Natural killer cell (primary cell): ENCODE data around the gene OVCA2. TPM values are rescaled to one million over a fixed set of nuclear protein-coding genes. Genes with fewer than 3 reads are reported as not detected.

Source experiments
- ATAC-seq, 3 donors: fragments of 150-1000 bp in 2 of 3; fragments of 200-7000 bp in 1 of 3; cut with Tn5 transposase; 1 replicate in 1 of 3; 2 replicates in 2 of 3; pipeline ENCODE4 v1.10.0; 2021; ENCODE audit warnings: mild to moderate bottlenecking in 2 of 3, moderate library complexity in 2 of 3
- DNase-seq, 2 donors: peaks; one replicate each; pipeline versions ENCODE4 v3.0.0 to v3.0.0-alpha.2; 2013 to 2021; ENCODE audit warnings: mixed read lengths in 1 of 2
- H3K27ac ChIP-seq: one replicate; pipeline ENCODE4 v1.5.1; 2013; ENCODE audit warnings: mild to moderate bottlenecking, low read length
- H3K27me3 ChIP-seq: one replicate; pipeline ENCODE4 v1.6.1; 2013; ENCODE audit warnings: low read length; ENCODE audit not compliant: control insufficient read depth, insufficient read depth
- H3K36me3 ChIP-seq: one replicate; pipeline ENCODE4 v1.6.1; 2013; ENCODE audit warnings: low read length; ENCODE audit not compliant: control insufficient read depth, insufficient read depth
- H3K4me1 ChIP-seq: one replicate; pipeline ENCODE4 v1.6.1; 2013; ENCODE audit warnings: low read length; ENCODE audit not compliant: control insufficient read depth, insufficient read depth
- H3K4me3 ChIP-seq: one replicate; pipeline ENCODE4 v1.5.1; 2013; ENCODE audit warnings: low read length
- H3K9me3 ChIP-seq: one replicate; pipeline ENCODE4 v1.6.1; 2013; ENCODE audit warnings: low read length; ENCODE audit not compliant: control insufficient read depth, insufficient read depth
- H3K27ac Mint-ChIP-seq, 2 donors: one replicate each; pipeline ENCODE4 v1.8.0; 2022; ENCODE audit warnings: mild to moderate bottlenecking in 2 of 2, mixed read lengths in 2 of 2, moderate library complexity in 1 of 2
- H3K27me3 Mint-ChIP-seq, 2 donors: one replicate each; pipeline ENCODE4 v1.8.0; 2022; ENCODE audit warnings: low read depth in 2 of 2, mixed read lengths in 2 of 2
- H3K36me3 Mint-ChIP-seq: one replicate; pipeline ENCODE4 v1.8.0; 2022; ENCODE audit warnings: mixed read lengths
- H3K4me1 Mint-ChIP-seq, 2 donors: one replicate each; pipeline ENCODE4 v1.8.0; 2022; ENCODE audit warnings: mixed read lengths in 2 of 2
- H3K4me3 Mint-ChIP-seq: one replicate; pipeline ENCODE4 v1.8.0; 2022; ENCODE audit warnings: mild to moderate bottlenecking, moderate library complexity, mixed read lengths
- H3K9me3 Mint-ChIP-seq, 2 donors: one replicate each; pipeline ENCODE4 v1.8.0; 2022; ENCODE audit warnings: mixed read lengths in 2 of 2
- WGBS: methylation state at CpG from one replicate; pipeline ENCODE4 v1.1.7; 2013; ENCODE audit warnings: missing lambda C conversion rate; ENCODE audit not compliant: insufficient coverage; 5-methylcytosine and 5-hydroxymethylcytosine counted together
- intact Hi-C: fragments of 100-400 bp; cut with micrococcal nuclease; formaldehyde crosslinking; loops from one replicate; pipeline ENCODE4 v1.14.2; 2022
- total RNA-seq, 4 donors: library from RNA; stranded (reverse); fragments of 120-200 nt in 1 of 4; gene quantifications; one replicate each; pipeline versions ENCODE4 v1.2.3 to v1.2.4, GENCODE V29; 2013 to 2022
- TF ChIP-seq, protein P1 (sequence below): fragments of 200-600 bp; IDR thresholded peaks from one replicate; pipeline ENCODE4 v1.8.0; 2022; ENCODE audit warnings: antibody characterized with exemption

The OVCA2 gene
- total RNA-seq, 3 donors from 2014 or later (not counting 1 experiment from before 2014, with no cell fraction given) = 27.9 to 33.8 (median 28.5) TPM

DNA sequence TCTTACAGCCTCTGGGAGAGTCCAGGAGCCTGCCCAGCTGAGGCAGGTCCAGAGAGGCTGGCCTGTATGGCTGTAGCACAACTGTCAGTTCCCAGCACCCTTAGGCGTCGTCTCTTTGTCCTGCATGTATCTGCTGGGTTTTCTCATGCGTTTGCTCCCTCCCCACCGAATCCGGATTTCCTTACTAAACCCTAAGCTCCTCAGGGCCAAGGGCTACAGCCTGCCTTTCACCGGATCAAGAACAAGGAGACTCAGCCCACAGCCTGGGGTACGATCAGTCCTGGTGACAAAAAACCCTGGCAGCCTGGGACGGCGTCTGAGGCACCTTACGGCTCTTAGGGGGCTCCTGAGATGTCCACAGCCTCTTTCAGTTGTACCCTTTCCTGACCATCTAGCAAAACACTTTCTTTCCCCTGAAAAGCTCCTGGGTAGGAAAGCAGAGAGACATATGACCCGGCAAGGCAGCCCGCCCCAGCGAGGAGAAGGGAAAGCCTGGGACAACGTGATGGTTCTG is 25.3 kb downstream of the OVCA2 start:
- no peak overlapping the region for H3K27ac ChIP-seq
- Mint-ChIP-seq H3K27ac (no peak overlapping the region), H3K27me3 (no peaks in the 10 kb centered on the region), H3K4me3 (no peak overlapping the region), H3K36me3 (no peaks in the 10 kb centered on the region), H3K4me1 (peaks cover 10 to 34% of the 10 kb centered on the region in 2 donors), H3K9me3 (no peaks in the 10 kb centered on the region)
- intact Hi-C loops = no loop called here
- 96% methylated on average over 14 of the region's 14 CpGs for WGBS
- no peaks in the 10 kb centered on the region for H3K27me3 ChIP-seq
- no peak for ATAC-seq
- H3K4me3 ChIP-seq = no peak overlapping the region
- no peak for DNase-seq
- peaks cover 45% of the 10 kb centered on the region for H3K4me1 ChIP-seq
- no peaks in the 10 kb centered on the region for H3K9me3 ChIP-seq
- TF ChIP-seq, protein P1, sequence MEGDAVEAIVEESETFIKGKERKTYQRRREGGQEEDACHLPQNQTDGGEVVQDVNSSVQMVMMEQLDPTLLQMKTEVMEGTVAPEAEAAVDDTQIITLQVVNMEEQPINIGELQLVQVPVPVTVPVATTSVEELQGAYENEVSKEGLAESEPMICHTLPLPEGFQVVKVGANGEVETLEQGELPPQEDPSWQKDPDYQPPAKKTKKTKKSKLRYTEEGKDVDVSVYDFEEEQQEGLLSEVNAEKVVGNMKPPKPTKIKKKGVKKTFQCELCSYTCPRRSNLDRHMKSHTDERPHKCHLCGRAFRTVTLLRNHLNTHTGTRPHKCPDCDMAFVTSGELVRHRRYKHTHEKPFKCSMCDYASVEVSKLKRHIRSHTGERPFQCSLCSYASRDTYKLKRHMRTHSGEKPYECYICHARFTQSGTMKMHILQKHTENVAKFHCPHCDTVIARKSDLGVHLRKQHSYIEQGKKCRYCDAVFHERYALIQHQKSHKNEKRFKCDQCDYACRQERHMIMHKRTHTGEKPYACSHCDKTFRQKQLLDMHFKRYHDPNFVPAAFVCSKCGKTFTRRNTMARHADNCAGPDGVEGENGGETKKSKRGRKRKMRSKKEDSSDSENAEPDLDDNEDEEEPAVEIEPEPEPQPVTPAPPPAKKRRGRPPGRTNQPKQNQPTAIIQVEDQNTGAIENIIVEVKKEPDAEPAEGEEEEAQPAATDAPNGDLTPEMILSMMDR = no peak
- H3K36me3 ChIP-seq = peaks cover 31% of the 10 kb centered on the region

DNA sequence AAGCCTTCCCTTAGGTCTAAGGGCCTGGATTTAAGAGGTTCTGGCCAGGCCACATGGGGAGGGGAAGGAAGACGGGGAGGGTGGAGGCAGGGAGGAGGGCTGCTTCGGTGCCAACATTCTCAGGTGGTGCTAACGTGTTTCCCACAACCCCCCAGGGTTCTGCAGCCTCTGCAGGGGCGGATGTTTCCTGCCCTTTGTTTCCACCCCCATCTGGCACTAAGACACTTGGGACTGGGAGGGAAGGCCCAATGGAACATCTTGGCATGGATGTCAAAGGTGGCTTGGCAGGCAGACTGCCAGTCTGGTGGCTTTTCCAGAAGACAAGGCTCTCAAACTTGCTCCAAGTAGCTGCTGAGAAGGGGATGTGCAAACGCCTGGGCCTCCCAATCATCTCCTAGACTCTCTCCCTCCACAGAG is 25.8 kb downstream of the OVCA2 start:
- intact Hi-C loops = no loop called here
- no peak overlapping the region for H3K4me3 ChIP-seq
- no peaks in the 10 kb centered on the region for H3K27me3 ChIP-seq
- no peaks in the 10 kb centered on the region for H3K36me3 Mint-ChIP-seq
- ATAC-seq (no peak), DNase-seq (no peak)
- H3K9me3 ChIP-seq = no peaks in the 10 kb centered on the region
- H3K4me3 Mint-ChIP-seq = no peak overlapping the region
- H3K27ac ChIP-seq = no peak overlapping the region
- H3K9me3 Mint-ChIP-seq = no peaks in the 10 kb centered on the region
- peaks cover 45% of the 10 kb centered on the region for H3K4me1 ChIP-seq
- peaks cover 31% of the 10 kb centered on the region for H3K36me3 ChIP-seq
- H3K4me1 Mint-ChIP-seq = peaks cover 10 to 31% of the 10 kb centered on the region in 2 donors
- H3K27me3 Mint-ChIP-seq = no peaks in the 10 kb centered on the region
- WGBS = 36% methylated on average over 5 of the region's 5 CpGs
- no peak overlapping the region for H3K27ac Mint-ChIP-seq
- TF ChIP-seq, protein P1 = no peak

DNA sequence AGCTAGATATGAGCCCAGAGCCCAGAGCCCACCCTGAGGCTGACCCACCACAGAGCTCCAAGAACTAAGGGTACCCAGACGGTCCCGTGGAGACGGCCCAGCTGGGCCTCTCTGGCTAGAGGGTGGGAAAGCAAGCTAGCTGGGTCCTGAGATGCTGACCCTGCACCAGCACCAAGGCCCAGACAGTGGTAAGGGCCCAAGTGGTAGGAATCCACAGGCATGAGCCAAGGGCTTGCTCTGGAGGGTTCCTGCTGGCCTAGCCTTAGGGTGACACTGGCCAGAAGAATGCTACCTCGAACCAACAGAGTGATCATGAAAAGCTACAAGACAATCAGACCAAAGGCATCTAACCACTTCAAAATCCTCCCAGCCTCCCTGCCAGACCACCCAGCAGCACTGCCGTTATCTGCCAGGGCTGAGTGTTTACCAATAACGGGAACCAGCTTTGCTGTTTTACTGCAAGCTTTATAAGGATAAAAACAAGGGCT is 26.3 kb downstream of the OVCA2 start:
- TF ChIP-seq, protein P1 = no peak
- Histone ChIP-seq H3K4me1 (peaks cover 45% of the 10 kb centered on the region), H3K27me3 (no peaks in the 10 kb centered on the region), H3K4me3 (no peak overlapping the region), H3K9me3 (no peaks in the 10 kb centered on the region), H3K27ac (no peak overlapping the region), H3K36me3 (peaks cover 31% of the 10 kb centered on the region)
- DNase-seq (no peak), ATAC-seq (no peak)
- WGBS = 83% methylated on average over 6 of the region's 6 CpGs
- Mint-ChIP-seq H3K27ac (no peak overlapping the region), H3K4me1 (peaks cover 10 to 27% of the 10 kb centered on the region in 2 donors), H3K36me3 (no peaks in the 10 kb centered on the region), H3K4me3 (no peak overlapping the region), H3K27me3 (no peaks in the 10 kb centered on the region), H3K9me3 (no peaks in the 10 kb centered on the region)
- intact Hi-C loops = no loop called here

DNA sequence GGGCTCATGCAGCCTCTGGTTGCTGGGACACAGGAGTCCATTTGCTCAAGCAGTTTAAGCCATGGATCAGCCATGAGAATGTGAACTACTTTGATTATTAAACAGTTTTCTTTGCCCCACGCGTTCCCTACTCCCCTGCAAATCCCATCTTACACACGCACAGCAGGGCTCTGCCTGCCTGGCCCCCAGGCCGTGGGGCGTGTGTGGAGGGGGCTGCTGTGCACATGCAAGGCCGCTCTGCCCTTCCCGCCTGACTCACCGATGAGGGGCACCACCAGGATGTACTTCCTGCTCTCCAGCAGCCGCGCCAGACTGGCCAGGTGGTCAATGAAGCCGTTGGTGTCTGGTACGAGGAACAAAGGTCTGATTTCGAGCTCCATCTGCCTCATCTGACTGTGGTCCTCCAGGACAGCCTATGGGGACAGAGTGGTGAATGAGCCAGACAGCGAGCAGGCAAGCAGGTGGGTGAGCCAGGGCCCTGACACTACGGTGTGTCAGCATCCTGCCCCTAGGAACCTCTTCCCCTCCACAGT is 26.8 kb downstream of the OVCA2 start:
- 67% methylated on average over 15 of the region's 15 CpGs for WGBS
- Mint-ChIP-seq H3K4me1 (peaks cover 10 to 24% of the 10 kb centered on the region in 2 donors), H3K27me3 (no peaks in the 10 kb centered on the region), H3K36me3 (no peaks in the 10 kb centered on the region), H3K4me3 (no peak overlapping the region), H3K9me3 (no peaks in the 10 kb centered on the region), H3K27ac (no peak overlapping the region)
- H3K4me1 ChIP-seq = peaks cover 44% of the 10 kb centered on the region
- H3K9me3 ChIP-seq = no peaks in the 10 kb centered on the region
- no peaks in the 10 kb centered on the region for H3K27me3 ChIP-seq
- H3K36me3 ChIP-seq = peaks cover 27% of the 10 kb centered on the region
- H3K4me3 ChIP-seq = no peak overlapping the region
- H3K27ac ChIP-seq = no peak overlapping the region
- intact Hi-C loops = no loop called here
- DNase-seq (no peak), ATAC-seq (no peak)
- TF ChIP-seq, protein P1 = no peak
